Subcutaneous abdominal adipose tissue (tissue), 5 donors: Measurements from ENCODE around the gene HTR7.

Source experiments
- H3K27ac ChIP-seq: one replicate; pipeline ENCODE4 v1.7.0; 2013; ENCODE audit warnings: low read depth, mild to moderate bottlenecking, inconsistent platforms, low read length, moderate library complexity
- H3K27me3 ChIP-seq, 5 donors: one replicate each; pipeline ENCODE4 v1.7.0; 2013; ENCODE audit warnings: low read length in 5 of 5, inconsistent platforms in 1 of 5; ENCODE audit not compliant: control insufficient read depth in 5 of 5, insufficient read depth in 4 of 5
- H3K36me3 ChIP-seq, 5 donors: one replicate each; pipeline ENCODE4 v1.7.0; 2013; ENCODE audit warnings: low read length in 5 of 5; ENCODE audit not compliant: control insufficient read depth in 5 of 5, insufficient read depth in 5 of 5
- H3K4me1 ChIP-seq, 5 donors: one replicate each; pipeline ENCODE4 v1.7.0; 2013; ENCODE audit warnings: low read length in 5 of 5, mild to moderate bottlenecking in 3 of 5, moderate library complexity in 1 of 5; ENCODE audit not compliant: control insufficient read depth in 5 of 5, insufficient read depth in 5 of 5
- H3K4me3 ChIP-seq, 5 donors: one replicate each; pipeline ENCODE4 v1.7.0; 2013; ENCODE audit warnings: low read length in 5 of 5, low read depth in 1 of 5
- H3K9ac ChIP-seq, 5 donors: one replicate each; pipeline ENCODE4 v1.7.0; 2013; ENCODE audit warnings: low read length in 5 of 5, mild to moderate bottlenecking in 4 of 5, moderate library complexity in 3 of 5
- H3K9me3 ChIP-seq, 5 donors: one replicate each; pipeline ENCODE4 v1.7.0; 2013; ENCODE audit warnings: low read length in 5 of 5; ENCODE audit not compliant: control insufficient read depth in 5 of 5
- donor health status: healthy.
- donor health status: healthy.
- donor health status: healthy.
- donor health status: healthy.
- donor health status: healthy.

HTR7 gene

DNA sequence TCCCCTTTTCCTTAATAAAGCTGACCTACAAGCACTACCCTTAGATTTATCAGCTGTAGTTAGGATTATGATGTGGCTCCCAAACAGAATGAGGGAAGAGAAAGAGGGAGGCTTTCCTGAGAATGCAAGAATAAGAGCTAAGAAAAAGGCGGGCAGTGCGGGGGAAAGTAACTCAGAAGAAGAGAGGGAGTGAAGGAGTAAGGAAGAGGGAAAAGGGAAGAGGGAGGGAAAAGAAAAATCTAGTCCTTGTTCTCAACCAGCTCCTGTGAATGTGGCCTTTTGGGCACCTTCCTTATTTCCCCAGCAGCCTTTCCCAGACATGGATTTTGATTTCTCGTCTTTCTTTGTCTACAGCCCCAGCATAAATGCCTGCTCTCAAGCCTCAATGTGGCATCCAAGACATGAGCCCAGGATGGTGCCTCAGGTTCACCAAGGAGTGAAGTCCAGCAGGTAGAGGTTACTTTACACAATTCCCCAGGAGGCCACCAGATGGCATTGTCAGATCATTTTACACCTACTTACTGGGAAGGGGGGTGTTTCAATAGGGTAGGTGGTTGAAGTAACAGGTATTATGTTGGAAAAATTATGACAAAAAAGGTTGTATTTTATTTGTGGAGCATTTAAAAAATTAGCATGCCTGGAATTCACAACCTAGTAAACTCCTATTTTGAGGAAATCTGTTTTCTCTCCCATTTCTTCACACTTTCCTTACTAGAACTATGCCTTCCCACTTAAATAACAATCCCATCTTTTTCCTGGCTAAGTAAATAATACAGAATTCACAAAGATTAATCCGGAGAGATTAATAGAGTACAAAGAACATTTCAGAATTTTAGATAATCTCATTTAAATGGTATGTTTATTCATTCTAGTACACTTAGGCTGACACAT, 106.5 kb downstream of the HTR7 start:
- Histone ChIP-seq H3K9me3 (no peaks in the 10 kb centered on the region), H3K4me1 (no peaks in the 10 kb centered on the region), H3K36me3 (no peaks in the 10 kb centered on the region), H3K9ac (no peak overlapping the region), H3K27me3 (peaks cover 0 to 6% (median 2%) of the 10 kb centered on the region in 5 donors), H3K4me3 (no peak overlapping the region), H3K27ac (no peak overlapping the region)

DNA sequence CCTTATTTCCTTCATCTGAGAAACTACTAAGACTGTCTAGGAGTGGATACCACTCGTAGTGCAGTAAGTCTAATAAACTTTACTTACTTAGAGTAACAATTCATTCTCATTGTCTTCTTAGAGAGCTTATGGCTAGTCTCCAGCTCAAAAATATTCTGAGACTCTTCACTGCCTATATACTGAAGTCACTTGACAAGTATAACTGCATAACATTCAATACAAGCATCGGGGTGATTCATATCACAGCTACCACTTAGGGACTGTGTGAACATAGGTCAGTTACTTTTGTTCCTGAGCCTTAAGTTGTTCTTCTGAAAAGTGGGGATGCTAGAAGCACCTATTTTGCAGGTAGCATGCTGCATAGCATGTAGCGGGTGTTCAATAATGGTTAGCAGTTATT, 111.0 kb downstream of the HTR7 start:
- Histone ChIP-seq H3K9ac (no peak overlapping the region), H3K36me3 (no peaks in the 10 kb centered on the region), H3K9me3 (no peaks in the 10 kb centered on the region), H3K27me3 (peaks cover 0 to 9% (median 2%) of the 10 kb centered on the region in 5 donors), H3K4me3 (no peak overlapping the region), H3K27ac (no peak overlapping the region), H3K4me1 (peaks cover 0 to 2% (median 0%) of the 10 kb centered on the region in 5 donors)

DNA sequence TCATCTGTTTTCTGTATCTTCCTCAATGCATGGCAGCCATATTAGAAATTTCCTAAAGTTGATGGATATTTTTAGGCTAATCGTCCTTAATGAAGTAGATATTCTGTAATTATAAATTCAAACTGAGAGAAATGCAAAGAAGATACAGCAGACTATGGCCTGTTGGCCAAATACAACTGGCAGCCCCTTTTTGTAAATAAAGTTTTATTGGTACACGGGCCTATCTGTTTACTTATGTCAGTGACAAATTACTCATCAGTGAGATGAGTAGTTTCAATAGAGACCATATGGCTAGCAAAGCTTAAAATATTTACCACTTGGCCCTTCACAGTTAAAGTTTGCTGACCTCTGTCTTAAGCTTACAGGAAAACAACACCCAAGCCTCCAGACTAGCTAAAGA, 112.3 kb downstream of the HTR7 start:
- Histone ChIP-seq H3K9me3 (no peaks in the 10 kb centered on the region), H3K9ac (no peak overlapping the region), H3K27me3 (peaks cover 0 to 9% (median 2%) of the 10 kb centered on the region in 5 donors), H3K27ac (no peak overlapping the region), H3K36me3 (no peaks in the 10 kb centered on the region), H3K4me3 (no peak overlapping the region), H3K4me1 (peaks cover 0 to 7% (median 0%) of the 10 kb centered on the region in 5 donors)

DNA sequence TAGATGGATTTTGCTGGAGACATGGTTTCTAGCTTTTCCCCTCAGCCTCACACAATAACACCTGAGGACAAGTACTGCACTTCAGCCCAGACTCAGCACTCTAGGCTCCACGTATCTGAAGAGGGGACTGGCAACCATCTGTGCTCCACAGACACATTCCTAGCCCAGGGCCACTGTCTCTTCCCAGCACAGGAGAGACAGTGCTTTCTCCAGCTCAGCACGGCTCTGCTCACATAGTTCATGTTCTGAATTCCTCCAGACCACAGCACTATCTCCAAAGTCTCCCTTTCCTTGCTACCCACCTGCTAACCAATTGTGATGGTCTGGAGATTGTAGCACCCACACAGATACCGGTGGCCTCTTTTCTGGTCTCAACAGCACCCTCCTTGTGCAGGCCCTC, 114.5 kb downstream of the HTR7 start:
- Histone ChIP-seq H3K9ac (no peak overlapping the region), H3K9me3 (no peaks in the 10 kb centered on the region), H3K4me3 (no peak overlapping the region), H3K27ac (no peak overlapping the region), H3K4me1 (peaks cover 0 to 7% (median 0%) of the 10 kb centered on the region in 5 donors), H3K27me3 (peaks cover 0 to 3% (median 0%) of the 10 kb centered on the region in 5 donors), H3K36me3 (no peaks in the 10 kb centered on the region)

GRCh38 chr10:90741926-90742565, 115.8 kb downstream of the HTR7 start:
- H3K27me3 ChIP-seq, result peaks cover 0 to 3% (median 0%) of the 10 kb centered on the region in 5 donors
- H3K9ac ChIP-seq, result no peak overlapping the region
- no peak overlapping the region for H3K4me3 ChIP-seq
- H3K9me3 ChIP-seq, result no peaks in the 10 kb centered on the region
- no peaks in the 10 kb centered on the region for H3K36me3 ChIP-seq
- no peak overlapping the region for H3K27ac ChIP-seq
- peaks cover 0 to 7% (median 0%) of the 10 kb centered on the region in 5 donors for H3K4me1 ChIP-seq

DNA sequence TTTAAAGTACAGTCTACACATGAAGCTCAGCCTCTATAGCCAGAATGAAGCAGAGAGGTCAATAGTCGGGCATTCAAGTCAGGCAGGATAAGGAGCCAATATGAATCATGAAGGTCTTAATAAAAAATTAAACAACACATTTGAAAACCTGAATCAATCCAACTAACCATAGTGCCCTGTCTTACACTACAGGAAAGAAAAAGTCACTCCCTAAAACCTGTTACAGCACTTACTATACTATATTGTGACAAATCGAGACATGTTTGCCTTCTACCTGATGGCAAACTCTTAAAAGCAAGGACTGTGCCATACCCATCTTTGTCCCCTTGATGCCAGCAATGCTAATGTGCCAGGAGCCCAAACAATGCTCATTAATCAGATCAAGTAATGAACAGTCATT, 117.6 kb downstream of the HTR7 start:
- Histone ChIP-seq H3K4me1 (peaks cover 0 to 7% (median 0%) of the 10 kb centered on the region in 5 donors), H3K27ac (no peak overlapping the region), H3K27me3 (peaks cover 0 to 3% (median 0%) of the 10 kb centered on the region in 5 donors), H3K9me3 (no peaks in the 10 kb centered on the region), H3K36me3 (no peaks in the 10 kb centered on the region), H3K9ac (no peak overlapping the region), H3K4me3 (no peak overlapping the region)

- Histone ChIP-seq H3K9ac (no peak overlapping the region), H3K27me3 (peaks cover 0 to 3% (median 0%) of the 10 kb centered on the region in 5 donors), H3K4me1 (peaks cover 0 to 7% (median 0%) of the 10 kb centered on the region in 5 donors), H3K36me3 (no peaks in the 10 kb centered on the region), H3K9me3 (no peaks in the 10 kb centered on the region), H3K27ac (no peak overlapping the region), H3K4me3 (no peak overlapping the region)
Measured at GRCh38 chr10:90738885-90739284, 119.0 kb downstream of the HTR7 start.

GRCh38 chr10:90734415-90734814, 123.4 kb downstream of the HTR7 start:
- H3K4me1 ChIP-seq, result no peaks in the 10 kb centered on the region
- H3K36me3 ChIP-seq, result no peaks in the 10 kb centered on the region
- no peaks in the 10 kb centered on the region for H3K9me3 ChIP-seq
- H3K27ac ChIP-seq, result no peak overlapping the region
- H3K9ac ChIP-seq, result no peak overlapping the region
- H3K27me3 ChIP-seq, result no peaks in the 10 kb centered on the region
- no peak overlapping the region for H3K4me3 ChIP-seq

DNA sequence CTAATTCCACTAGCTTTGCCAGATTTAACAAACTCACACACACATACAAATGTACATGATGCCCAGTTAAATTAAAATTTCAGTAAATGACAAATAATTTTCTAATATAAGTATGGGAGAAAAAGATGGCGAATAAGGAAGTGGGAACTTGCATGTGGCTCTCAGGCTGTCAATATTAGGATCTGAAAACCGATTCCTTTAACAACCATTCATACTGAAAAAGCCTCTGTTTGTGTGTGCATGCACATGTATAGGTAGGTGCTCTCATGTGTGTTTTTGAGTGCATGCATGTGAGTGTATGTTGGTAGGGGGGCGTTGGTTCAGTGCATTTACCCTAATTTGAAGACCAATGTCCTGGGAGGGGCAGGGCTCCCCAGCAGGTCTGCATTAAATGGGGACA, 125.3 kb downstream of the HTR7 start:
- Histone ChIP-seq H3K4me1 (no peaks in the 10 kb centered on the region), H3K27ac (no peak overlapping the region), H3K9ac (no peak overlapping the region), H3K36me3 (no peaks in the 10 kb centered on the region), H3K4me3 (no peak overlapping the region), H3K9me3 (no peaks in the 10 kb centered on the region), H3K27me3 (no peaks in the 10 kb centered on the region)

- no peaks in the 10 kb centered on the region for H3K4me1 ChIP-seq
- H3K4me3 ChIP-seq, result no peak overlapping the region
- no peak overlapping the region for H3K27ac ChIP-seq
- no peaks in the 10 kb centered on the region for H3K9me3 ChIP-seq
- H3K9ac ChIP-seq, result no peak overlapping the region
- H3K27me3 ChIP-seq, result no peaks in the 10 kb centered on the region
- no peaks in the 10 kb centered on the region for H3K36me3 ChIP-seq
Measured at GRCh38 chr10:90723416-90724068, 134.3 kb downstream of the HTR7 start.
